ENCODE data around the gene NT5C2.

GRCh38 chr10:103241262-103242011, 48.4 kb upstream of the NT5C2 start:
- TF ChIP-seq POLR2AphosphoS5 (IDR thresholded peaks at IDR 0.05; ENCODE audit: low read depth, low read length) (no peak), POLR2A (IDR thresholded peaks at IDR 0.05; ENCODE audit: low read depth, low read length) (no peak), PAX5 (IDR thresholded peaks at IDR 0.05; ENCODE audit: insufficient read depth, low read length, severe bottlenecking) (no peak), TAF1 (IDR thresholded peaks at IDR 0.05; ENCODE audit: low read depth, low read length) (no peak), SPI1 (IDR thresholded peaks at IDR 0.05; ENCODE audit: low read depth, low read length) (no peak), POU2F2 (IDR thresholded peaks at IDR 0.05; ENCODE audit: low read depth, low read length) (no peak)
